ENCODE results near the gene PIP5K1A. TPM values are rescaled to one million over a fixed set of nuclear protein-coding genes. Genes with fewer than 3 reads are reported as not detected.

Gene PIP5K1A
- total and polyA plus RNA-seq, 2 experiments from 2014 or later: 21.6 to 91.3 TPM

DNA sequence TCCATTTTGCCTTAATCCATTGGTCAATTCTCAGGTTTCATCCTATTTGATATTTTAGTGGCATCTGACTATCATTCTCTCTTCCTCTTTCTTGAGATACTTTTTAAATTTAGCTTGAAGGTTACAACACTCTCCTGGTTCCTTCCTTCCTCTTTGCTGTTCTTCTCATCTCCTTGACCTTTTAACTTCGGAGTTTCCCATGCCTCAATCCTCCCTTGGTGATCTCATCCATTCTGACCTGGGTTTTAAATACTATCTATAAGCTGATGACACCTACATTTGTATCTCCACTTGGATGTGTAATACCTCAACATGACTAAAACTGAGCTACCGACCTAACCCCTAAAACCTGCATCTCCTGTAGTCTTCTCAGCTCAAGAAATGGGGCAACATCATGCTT lies 78.9 kb downstream of the PIP5K1A start:
- Histone ChIP-seq H3K9me3 (ENCODE audit: low read depth) (no peaks in the 10 kb centered on the region), H3K36me3 (no peaks in the 10 kb centered on the region), H3K4me3 (no peak overlapping the region), H3K27me3 (no peaks in the 10 kb centered on the region), H3K4me1 (ENCODE audit: low read depth) (no peaks in the 10 kb centered on the region), H3K27ac (no peak overlapping the region)
- no peak for DNase-seq (ENCODE audit: low read depth in 1 of 2, low spot score in 1 of 2)
- TF ChIP-seq, protein P1, sequence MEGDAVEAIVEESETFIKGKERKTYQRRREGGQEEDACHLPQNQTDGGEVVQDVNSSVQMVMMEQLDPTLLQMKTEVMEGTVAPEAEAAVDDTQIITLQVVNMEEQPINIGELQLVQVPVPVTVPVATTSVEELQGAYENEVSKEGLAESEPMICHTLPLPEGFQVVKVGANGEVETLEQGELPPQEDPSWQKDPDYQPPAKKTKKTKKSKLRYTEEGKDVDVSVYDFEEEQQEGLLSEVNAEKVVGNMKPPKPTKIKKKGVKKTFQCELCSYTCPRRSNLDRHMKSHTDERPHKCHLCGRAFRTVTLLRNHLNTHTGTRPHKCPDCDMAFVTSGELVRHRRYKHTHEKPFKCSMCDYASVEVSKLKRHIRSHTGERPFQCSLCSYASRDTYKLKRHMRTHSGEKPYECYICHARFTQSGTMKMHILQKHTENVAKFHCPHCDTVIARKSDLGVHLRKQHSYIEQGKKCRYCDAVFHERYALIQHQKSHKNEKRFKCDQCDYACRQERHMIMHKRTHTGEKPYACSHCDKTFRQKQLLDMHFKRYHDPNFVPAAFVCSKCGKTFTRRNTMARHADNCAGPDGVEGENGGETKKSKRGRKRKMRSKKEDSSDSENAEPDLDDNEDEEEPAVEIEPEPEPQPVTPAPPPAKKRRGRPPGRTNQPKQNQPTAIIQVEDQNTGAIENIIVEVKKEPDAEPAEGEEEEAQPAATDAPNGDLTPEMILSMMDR (IDR thresholded peaks at IDR 0.05; ENCODE audit: low read depth, low read length): no peak

DNA sequence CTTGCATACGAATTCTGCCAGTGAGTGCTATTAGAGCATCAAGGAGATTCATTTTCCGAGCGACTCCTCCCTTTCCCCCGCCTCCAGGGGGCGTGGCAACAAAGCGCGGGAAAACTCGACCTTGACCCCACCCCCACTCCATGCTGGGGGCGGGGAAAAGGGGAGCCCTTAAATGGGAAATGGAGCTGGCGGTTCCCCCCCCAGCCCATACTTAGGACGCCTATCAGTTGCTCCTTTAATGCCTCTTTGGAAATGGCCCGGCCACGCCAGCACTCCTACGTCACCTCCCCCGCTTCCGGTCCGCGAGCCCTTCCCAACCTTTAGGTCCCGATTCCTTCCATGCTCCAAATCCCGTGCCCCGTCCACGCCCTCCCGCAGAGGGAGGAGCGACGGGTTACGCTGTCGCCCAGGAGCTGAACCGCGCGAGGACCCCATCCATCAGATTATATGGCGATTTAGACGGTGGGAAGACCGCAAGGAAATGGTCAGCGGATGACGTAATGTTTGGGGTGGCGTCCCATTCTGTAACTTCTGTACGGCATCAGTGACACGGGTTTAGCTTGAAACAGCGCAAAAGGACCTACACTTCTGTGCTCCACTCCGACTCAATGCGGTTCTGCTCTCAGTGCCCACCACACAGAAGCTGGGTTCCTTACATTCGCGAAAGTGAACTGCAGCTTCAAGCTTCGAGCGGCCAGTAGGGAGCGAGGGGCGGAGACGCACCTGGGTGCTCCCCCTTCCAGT lies 83.0 kb downstream of the PIP5K1A start:
- no peaks in the 10 kb centered on the region for H3K27me3 ChIP-seq
- H3K27ac ChIP-seq: peak overlapping the region; percentile 98
- H3K9me3 ChIP-seq (ENCODE audit: low read depth): no peaks in the 10 kb centered on the region
- H3K36me3 ChIP-seq: peaks cover 5% of the 10 kb centered on the region
- DNase-seq (ENCODE audit: low read depth in 1 of 2, low spot score in 1 of 2): peak; percentile 96 to 99
- H3K4me1 ChIP-seq (ENCODE audit: low read depth): peaks cover 10% of the 10 kb centered on the region
- TF ChIP-seq, protein P1 (IDR thresholded peaks at IDR 0.05; ENCODE audit: low read depth, low read length): no peak
- H3K4me3 ChIP-seq: peak overlapping the region; percentile 69

DNA sequence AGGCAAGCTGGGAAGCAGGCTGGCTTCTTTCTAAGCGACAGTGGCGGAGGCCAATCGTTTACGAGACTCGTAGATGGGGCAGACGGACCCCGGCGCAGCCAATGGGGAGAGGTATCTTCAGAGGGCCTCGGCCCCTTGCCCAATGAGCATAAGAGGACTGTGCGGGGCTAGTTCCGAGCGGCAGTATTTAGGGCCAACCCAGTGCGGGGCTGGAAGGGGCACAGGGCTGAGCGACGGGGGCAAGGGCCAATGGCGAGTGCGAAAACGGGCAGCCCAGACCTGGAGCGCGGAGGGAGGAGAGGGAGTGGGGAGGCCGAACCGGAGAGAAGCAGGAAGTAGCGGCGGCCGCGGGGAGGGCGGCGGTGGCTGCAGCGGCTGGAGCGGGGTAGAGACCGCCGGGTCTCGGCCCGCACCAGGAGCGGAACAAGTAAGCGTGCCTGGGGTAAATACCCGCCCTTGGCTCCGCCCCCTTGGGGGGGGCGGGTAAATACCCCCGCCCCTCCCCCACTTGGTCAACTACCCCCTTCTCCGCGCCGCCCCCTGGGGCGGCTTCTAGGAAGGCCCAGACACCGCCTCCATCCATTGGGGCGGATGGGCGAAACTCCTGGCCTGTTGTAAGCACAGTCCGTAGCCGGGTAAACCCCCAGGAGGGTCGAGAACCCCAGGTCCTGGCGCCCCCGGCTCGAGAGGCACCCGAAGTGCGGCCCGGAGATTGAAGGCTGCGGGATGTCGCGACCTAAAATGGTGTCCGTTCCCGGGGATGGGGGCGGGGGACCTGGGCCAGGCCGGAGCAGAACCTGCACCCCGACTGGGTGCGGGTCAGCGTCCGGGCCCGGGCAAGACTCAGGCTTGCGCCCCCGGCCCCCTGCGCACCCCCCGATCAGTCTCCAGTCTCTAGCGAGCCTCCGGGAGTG lies 83.9 kb downstream of the PIP5K1A start, which contains the start of gene ZNF687:
TSS of gene ZNF687 (plus strand) at position 331 of the 914 bp plus-strand sequence. CDS start 3,993 bp downstream, outside the sequence.
- peak within 1 kb of the TSS; percentile 98 for H3K27ac ChIP-seq
- peak; percentile 100 for DNase-seq (ENCODE audit: low read depth in 1 of 2, low spot score in 1 of 2)
- H3K9me3 ChIP-seq (ENCODE audit: low read depth): no peaks in the 10 kb centered on the region
- TF ChIP-seq, protein P1 (IDR thresholded peaks at IDR 0.05; ENCODE audit: low read depth, low read length): no peak
- H3K4me1 ChIP-seq (ENCODE audit: low read depth): peaks cover 10% of the 10 kb centered on the region
- H3K36me3 ChIP-seq: peaks cover 8% of the 10 kb centered on the region
- no peaks in the 10 kb centered on the region for H3K27me3 ChIP-seq
- H3K4me3 ChIP-seq: peak within 1 kb of the TSS; percentile 82

DNA sequence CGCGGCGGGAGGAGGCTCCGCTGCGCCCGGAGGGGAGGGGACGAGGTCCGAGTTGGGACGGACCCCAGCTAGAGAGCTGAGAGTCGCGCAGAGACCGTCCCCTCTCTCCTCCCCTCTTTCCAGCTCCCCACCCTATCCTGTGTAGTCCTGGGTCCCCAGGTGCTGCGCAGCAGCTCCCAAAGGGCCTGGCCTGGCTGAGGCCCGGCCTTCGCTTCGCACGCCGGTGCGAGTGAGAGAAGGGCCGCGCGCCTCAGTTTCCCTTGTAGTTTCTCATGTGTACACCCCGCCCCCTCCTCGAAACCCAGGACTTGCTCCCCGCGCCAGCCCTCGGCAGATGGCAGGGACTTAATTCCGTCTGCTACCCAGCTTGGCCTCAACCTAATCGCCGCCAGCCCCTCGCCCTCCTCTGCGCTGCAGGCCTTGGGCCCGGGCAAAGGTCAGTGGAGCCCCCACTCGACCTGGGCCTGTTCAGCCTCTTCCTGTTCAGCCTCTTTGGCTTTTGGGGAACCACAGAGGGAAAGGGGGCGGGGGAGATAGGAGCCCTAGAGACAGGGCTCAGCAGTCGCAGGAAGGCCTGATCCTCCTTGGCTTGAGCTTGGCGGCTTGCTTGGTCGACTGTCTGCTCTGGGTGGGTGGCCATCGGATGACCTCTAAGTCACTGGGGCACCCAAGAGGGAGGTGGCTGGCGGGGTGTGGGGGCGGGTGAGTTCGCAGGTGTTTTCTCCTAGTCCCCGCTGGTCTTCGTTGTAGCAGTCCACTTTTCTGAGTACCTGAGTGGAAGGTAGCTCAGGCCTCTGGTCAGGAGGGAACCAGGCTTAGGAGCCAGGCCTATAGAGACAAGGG lies 84.8 kb downstream of the PIP5K1A start:
- H3K4me3 ChIP-seq: peak overlapping the region; percentile 82
- TF ChIP-seq, protein P1 (IDR thresholded peaks at IDR 0.05; ENCODE audit: low read depth, low read length): no peak
- peak; percentile 15 to 58 for DNase-seq (ENCODE audit: low read depth in 1 of 2, low spot score in 1 of 2)
- H3K36me3 ChIP-seq: peaks cover 8% of the 10 kb centered on the region
- peak overlapping the region; percentile 88 for H3K27ac ChIP-seq
- H3K9me3 ChIP-seq (ENCODE audit: low read depth): no peaks in the 10 kb centered on the region
- no peaks in the 10 kb centered on the region for H3K27me3 ChIP-seq
- H3K4me1 ChIP-seq (ENCODE audit: low read depth): peaks cover 10% of the 10 kb centered on the region
